Activated CD4-positive, alpha-beta T cell treated with anti-CD3 and anti-CD28 coated beads, Interleukin-10, Interleukin-2, amounts not matched to agents 100 ng/mL and 50 ng/mL, durations not matched to agents 16 hours and 8 hours (primary cell): ENCODE results near the gene SLC22A2.
A peak's percentile ranks its signal among the peaks of the same experiment; 100 is the strongest.
"Not testable (repeated sequence)": the region's sequence is repeated elsewhere in the genome, so short reads cannot be mapped to it uniquely, and the experiment has no call there.

ENCODE experiments used
- DNase-seq: peaks from one replicate; pipeline ENCODE4 v3.0.0-alpha.2; 2020

The SLC22A2 gene

GRCh38 chr6:160240691-160241084 is 17.9 kb downstream of the SLC22A2 start:
- no peak for DNase-seq

DNA sequence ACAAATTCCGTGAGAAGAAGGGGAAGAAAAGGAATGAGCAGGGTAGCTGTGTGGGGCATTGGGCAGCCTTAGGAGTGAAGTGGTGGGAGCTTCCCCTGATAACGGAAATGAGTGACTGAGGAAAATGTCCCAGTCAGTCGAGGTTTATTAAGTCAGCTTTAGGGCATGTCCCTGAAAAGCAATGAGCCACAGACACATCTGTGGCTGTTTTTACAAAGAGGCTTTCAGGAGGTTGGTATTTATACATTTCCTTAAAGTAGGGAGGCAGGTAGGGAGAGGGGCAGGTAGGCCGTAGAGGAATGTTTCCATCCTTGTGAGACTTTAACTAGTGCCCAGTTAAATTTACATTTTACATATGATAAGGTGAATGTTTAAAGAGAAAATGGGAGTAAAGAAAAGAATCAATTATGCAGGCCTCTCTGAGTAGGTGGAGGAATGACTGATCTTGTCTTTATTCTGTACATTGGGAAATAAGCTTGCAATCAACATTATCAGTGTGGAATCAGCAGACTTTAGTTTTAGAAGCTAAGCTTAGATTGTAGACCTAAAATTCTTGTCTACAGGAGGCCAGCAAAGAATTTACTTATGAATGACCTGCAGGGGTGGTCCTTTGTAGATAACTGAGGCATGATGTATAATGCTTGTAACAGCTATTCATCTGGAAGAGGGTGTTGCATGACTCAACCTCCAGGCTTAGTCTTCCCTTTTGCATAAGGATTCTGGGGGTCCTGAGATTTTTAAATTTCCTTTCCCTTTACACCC is 18.5 kb downstream of the SLC22A2 start:
- DNase-seq = no peak

DNA sequence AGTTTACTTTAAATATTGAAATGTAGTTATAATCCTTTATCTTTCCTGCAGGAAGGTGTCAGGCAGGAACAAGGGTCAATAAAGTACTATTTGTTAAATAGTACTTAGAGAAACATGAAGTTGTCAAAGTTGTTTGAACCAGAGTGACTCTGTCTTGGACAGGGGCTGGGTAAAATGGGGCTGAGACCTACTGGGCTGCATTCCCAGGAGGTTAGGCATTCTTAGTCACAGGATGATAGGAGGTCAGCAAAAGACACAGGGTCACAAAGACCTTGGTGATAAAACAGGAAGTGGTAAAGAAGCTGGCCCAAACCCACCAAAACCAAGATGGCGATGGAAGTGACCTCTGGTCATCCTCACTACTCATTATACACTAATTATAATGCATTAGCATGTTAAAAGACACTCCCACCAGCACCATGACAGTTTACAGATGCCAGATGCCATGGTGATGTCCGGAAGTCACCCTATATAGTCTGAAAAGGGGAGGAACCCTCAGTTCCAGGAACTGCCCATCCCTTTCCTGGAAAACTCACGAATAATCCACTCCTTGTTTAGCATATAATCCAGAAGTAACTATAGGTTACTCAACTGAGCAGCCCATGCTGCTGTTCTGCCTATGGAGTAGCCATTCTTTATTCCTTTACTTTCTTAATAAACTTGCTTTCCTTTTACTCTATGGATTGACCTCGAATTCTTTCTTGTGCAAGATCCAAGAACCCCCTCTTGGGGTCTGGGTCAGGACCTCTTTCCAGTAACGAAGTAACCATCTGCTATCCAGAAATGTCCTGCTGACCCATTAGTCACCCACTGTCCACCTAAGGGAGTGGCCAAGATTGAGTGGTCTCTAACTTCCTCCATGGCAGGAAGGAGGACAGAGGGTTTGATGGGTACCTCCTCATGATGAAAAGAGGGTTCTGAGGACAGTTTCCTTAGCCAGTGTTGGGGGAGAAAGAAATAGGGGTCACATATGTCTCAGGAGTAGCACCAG is 19.6 kb downstream of the SLC22A2 start:
- no peak for DNase-seq

DNA sequence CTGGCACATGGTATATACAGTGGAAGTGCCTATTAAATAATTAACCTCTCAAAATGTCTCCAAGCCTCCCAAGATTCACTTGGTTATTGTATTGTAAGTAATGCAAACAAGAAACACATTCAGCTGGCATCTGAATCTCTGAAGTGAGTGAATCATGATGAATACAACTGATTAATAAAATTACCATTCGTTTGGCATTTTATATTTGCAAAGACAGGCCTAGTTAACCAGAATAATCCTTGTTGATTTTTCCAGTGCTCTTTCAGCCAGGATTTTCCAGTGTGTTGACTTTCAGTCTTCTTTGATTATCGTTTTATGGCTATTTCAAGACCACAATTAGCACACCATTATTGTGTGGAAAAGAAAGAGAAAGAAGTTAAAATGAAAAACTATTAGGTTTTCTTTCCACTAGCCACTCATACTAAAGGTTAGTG is 20.3 kb downstream of the SLC22A2 start:
- DNase-seq = no peak

DNA sequence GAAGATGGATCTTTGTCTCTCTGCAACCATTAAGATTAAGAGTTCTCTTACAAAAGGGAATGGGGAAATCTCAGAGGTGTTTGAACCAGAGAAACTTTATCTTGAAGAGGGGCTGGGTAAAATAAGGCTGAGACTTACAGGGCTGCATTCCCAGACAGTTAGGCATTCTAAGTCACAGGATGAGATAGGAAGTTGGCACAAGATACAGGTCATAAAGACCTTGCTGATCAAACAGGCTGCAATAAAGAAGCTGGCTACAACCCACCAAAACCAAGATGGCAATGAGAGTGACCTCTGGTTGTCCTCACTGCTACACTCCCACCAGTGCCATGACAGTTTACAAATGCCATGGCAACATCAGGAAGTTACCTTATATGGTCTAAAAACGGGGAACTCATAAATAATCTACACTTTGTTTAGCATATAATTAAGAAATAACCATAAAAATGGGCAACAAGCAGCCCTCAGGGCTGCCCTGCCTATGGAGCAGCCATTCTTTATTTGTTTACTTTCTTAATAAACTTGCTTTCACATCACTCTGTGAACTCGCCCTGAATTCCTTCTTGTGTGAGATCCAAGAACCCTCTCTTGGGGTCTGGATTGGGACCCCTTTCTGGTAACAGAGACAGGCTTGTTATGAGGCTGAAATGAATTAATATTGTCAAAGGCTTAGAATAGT is 20.9 kb downstream of the SLC22A2 start:
- not testable (repeated sequence) for DNase-seq

GRCh38 chr6:160236235-160236872 is 22.3 kb downstream of the SLC22A2 start:
- not testable (repeated sequence) for DNase-seq

- DNase-seq = not testable (repeated sequence)
Observed at GRCh38 chr6:160233950-160234640, 24.5 kb downstream of the SLC22A2 start.

DNA sequence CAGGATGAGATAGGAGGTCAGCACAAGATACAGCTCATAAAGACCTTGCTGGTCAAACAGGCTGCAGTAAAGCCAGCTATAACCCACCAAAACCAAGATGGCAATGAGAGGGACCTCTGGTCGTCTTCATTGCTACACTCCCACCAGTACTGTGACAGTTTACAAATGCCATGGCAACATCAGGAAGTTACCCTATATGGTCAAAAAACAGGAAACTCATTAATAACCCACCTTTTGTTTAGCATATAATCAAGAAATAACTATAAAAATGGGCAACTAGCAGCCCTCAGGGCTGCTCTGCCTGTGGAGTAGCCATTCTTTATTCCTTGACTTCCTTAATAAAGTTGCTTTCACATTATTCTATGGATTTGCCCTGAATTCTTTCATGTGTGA is 30.9 kb downstream of the SLC22A2 start:
- no peak for DNase-seq

DNA sequence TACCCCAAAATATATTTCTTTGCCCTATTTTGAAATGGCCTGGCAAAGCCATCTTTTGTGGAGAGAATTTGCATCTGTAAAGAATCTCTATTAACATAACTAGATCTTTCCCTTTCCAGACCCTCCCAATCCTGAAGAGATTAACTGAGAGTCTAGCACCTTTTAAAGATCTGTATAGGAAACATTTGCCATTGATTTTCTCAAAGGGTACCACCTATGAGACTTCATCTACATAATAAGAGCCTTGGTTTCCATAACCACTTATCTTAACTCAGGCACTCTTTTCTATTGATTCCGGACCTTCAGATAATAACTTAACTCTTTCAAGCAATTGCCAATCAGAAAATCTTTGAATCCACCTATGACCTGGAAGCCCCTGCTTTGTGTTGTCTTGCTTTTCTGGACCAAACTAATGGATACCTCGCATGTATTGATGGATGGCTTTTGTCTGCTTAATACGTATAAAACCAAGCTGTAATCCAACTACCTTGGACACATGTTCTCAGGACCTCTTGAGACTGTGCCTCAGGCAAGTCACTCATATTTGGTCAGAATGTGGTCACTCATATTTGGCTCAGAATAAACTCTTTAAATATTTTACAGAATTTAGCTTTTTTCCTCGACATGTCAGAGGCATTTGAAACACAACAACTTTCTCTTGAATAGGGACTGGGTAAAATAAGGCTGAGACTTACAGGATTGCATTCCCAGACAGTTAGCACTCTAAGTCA is 31.4 kb downstream of the SLC22A2 start:
- DNase-seq = no peak

GRCh38 chr6:160226118-160226591 is 32.5 kb downstream of the SLC22A2 start:
- DNase-seq = peak; percentile 49

- no peak for DNase-seq
Observed at GRCh38 chr6:160224639-160225237, 33.9 kb downstream of the SLC22A2 start.

DNA sequence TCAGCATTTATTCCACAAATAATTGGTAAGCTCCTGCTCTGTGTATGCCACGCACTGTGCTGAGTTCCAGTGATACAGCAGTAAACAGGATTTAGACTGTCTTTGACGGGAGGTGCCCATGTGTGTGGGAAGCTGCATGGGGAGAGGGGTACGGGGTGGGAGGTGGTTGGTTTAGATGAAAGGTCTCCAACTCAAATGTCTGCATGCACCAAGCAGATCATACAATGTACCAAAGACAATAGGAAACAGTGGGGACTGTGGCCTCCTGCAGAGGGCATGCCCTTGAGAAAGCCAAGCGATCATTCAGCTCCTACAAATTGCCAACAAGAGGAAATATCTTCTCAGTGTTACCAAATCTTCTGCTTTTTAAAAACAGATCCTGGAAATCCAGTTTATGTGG is 36.1 kb downstream of the SLC22A2 start:
- no peak for DNase-seq

GRCh38 chr6:160221918-160222317 is 36.7 kb downstream of the SLC22A2 start:
- DNase-seq = no peak

- peak; percentile 8 for DNase-seq
Observed at GRCh38 chr6:160221423-160221822, 37.2 kb downstream of the SLC22A2 start.

DNA sequence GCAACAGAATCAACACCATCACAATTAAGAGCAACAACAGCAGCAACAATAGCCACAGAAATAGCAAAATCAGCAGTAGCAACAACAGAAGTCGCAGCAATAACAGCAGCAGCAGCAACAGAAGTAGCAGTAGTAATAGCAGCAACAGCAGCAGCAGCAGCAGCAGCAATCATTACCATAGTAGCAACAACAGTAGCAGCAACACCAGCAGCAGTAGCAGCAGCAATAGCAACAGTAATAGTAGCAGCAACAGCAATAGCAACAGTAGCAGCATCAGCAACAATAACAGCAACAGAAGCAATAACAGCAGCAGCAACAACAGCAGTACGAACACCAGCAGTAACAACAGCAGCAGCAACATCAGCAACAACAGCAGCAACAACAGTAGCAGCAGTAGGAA is 39.8 kb downstream of the SLC22A2 start:
- DNase-seq = no peak

- no peak for DNase-seq
Observed at GRCh38 chr6:160217863-160218262, 40.8 kb downstream of the SLC22A2 start.

DNA sequence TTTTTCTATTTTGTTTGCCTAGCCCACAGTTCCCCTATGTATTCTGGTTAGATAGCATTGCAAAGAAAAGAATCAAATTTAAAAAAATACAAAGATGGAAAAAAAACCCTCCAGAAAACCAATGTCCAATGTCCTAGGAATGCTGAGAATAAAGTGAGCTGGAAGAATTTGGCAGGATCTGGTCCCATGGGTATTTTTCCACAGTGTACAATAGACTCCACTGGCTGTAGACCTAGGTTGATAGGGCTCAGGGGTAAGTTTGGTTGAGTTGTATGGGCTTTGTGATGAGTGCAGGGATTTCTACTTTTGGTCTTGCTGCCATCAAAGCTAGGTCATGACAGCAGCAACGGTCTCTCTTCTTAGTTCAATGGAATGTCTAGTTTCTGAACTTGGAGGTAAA is 41.5 kb downstream of the SLC22A2 start:
- no peak for DNase-seq

DNA sequence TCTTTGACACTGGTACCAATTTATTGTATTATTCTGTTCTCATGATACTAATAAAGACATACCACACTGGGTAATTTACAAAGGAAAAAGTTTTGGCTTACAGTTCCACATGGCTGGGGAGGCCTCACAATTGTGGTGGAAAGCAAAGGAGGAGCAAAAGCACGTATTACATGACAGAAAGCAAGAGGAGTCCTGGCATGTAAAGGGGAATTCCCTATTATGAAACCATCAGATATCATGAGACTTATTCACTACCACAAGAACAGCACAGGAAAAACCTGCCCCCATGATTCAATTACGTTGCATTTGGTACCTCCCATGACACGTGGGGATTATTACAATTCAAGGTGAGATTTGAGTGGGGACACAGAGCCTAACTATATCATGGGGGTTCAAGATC is 43.4 kb downstream of the SLC22A2 start:
- DNase-seq = no peak

DNA sequence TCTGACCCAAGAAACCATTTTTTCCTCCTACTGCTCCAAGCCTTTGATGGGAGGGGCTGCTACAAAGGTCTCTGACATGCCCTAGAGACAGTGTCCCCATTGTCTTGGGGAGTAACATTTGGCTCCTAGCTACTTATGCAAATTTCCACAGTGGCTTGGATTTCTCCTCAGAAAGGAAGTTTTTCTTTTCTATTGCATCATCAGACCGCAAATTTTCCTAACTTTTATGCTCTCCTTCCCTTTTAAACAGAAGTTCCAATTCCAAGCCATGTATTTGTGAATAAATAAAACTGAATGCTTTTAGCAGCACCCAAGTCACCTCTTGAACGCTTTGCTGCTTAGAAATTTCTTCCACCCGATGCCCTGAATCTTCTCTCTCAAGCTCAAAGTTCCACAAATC is 51.0 kb downstream of the SLC22A2 start:
- DNase-seq = no peak

GRCh38 chr6:160204710-160205109 is 53.9 kb downstream of the SLC22A2 start:
- DNase-seq = no peak

- no peak for DNase-seq
Observed at GRCh38 chr6:160203953-160204352, 54.7 kb downstream of the SLC22A2 start.
